GM20431 (cell line): ENCODE measurements around the gene OSM.
"Not testable (repeated sequence)": the region's sequence is repeated elsewhere in the genome, so short reads cannot be mapped to it uniquely, and the experiment has no call there.

Experiments used
- in situ Hi-C: fragments of 300-500 bp; cut with MseI, MboI; formaldehyde crosslinking; loops from one replicate; pipeline ENCODE4 v1.15.0; 2020; ENCODE audit warnings: low sequenced_read_pairs; ENCODE audit not compliant: unreplicated experiment

The OSM gene

GRCh38 chr22:30216710-30217109 lies 49.9 kb downstream of the OSM start:
- in situ Hi-C loops, result no loop called here

- in situ Hi-C loops, result not testable (repeated sequence)
Observed at GRCh38 chr22:30216272-30216671, 50.4 kb downstream of the OSM start.

- in situ Hi-C loops, result no loop called here
Observed at GRCh38 chr22:30214703-30215407, 51.8 kb downstream of the OSM start.

GRCh38 chr22:30212996-30213441 lies 53.6 kb downstream of the OSM start:
- in situ Hi-C loops, result no loop called here
